ENCODE results near the gene KLK13. TPM values are rescaled to one million over a fixed set of nuclear protein-coding genes. Genes with fewer than 3 reads are reported as not detected.
A peak's percentile ranks its signal among the peaks of the same experiment; 100 is the strongest.

Gene KLK13
- polyA plus RNA-seq, 1 experiment: not detected

DNA sequence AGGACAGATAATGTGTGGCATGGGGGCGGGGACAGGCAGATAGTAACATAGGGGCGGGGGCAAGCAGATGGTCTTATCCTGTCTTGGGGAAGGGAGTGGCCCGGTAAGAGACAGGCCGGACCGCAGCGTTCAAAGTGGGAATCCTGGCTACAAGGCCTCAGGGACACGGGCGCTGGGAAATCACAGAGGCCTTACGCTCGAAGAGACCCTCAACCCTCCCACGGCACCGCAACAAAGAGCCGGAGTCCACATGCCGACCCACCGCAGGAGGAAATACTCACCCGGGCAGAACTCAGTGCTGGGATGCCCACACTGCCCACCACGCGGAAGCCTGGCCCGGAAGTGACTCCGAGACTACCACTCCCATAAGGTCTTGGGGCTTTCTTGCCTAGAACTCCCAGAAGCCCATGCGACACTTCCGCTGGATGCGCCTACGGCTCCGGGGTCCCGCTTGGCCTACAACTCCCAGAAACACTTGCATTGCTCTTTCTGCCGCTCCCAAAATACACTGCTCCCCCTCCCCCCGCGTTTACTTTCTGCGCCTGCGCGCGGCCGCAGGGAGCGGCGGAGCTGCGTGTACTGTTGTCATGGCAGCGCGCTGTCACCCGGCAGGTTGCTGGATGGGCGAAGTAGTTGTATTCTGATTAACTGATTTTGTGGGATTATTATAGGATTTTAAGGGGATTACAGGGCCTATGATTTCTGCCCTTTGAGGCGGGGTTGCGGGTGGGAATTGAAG is 43.3 kb upstream of the KLK13 start, which contains the start of gene CTU1:
TSS of gene CTU1 (minus strand) at position 344 of the 739 bp plus-strand sequence. CDS start 3,840 bp downstream, outside the sequence.
- DNase-seq (ENCODE audit: low read depth, low spot score): peak; percentile 98
- H3K27me3 ChIP-seq (ENCODE audit: control insufficient read depth, insufficient read depth, low read length): peaks cover 5% of the 10 kb centered on the region
- H3K4me3 ChIP-seq (ENCODE audit: low read depth, low read length): peak within 1 kb of the TSS; percentile 95
- H3K27ac ChIP-seq (ENCODE audit: low read depth, low read length): peak within 1 kb of the TSS; percentile 70
- TF ChIP-seq, protein P1, sequence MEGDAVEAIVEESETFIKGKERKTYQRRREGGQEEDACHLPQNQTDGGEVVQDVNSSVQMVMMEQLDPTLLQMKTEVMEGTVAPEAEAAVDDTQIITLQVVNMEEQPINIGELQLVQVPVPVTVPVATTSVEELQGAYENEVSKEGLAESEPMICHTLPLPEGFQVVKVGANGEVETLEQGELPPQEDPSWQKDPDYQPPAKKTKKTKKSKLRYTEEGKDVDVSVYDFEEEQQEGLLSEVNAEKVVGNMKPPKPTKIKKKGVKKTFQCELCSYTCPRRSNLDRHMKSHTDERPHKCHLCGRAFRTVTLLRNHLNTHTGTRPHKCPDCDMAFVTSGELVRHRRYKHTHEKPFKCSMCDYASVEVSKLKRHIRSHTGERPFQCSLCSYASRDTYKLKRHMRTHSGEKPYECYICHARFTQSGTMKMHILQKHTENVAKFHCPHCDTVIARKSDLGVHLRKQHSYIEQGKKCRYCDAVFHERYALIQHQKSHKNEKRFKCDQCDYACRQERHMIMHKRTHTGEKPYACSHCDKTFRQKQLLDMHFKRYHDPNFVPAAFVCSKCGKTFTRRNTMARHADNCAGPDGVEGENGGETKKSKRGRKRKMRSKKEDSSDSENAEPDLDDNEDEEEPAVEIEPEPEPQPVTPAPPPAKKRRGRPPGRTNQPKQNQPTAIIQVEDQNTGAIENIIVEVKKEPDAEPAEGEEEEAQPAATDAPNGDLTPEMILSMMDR (IDR thresholded peaks at IDR 0.05; ENCODE audit: low read depth, low read length): no peak; the same call in 1 of the 2 replicates
- ChIA-PET CTCF (interaction anchor here (0.6 kb wide), 1 partner anchor 13 kb away, joined by 3 read pairs; no protein-coding TSS in a partner anchor), POLR2A (no interaction called here)
- H3K9me3 ChIP-seq (ENCODE audit: control insufficient read depth, insufficient read depth, low read length): no peaks in the 10 kb centered on the region

DNA sequence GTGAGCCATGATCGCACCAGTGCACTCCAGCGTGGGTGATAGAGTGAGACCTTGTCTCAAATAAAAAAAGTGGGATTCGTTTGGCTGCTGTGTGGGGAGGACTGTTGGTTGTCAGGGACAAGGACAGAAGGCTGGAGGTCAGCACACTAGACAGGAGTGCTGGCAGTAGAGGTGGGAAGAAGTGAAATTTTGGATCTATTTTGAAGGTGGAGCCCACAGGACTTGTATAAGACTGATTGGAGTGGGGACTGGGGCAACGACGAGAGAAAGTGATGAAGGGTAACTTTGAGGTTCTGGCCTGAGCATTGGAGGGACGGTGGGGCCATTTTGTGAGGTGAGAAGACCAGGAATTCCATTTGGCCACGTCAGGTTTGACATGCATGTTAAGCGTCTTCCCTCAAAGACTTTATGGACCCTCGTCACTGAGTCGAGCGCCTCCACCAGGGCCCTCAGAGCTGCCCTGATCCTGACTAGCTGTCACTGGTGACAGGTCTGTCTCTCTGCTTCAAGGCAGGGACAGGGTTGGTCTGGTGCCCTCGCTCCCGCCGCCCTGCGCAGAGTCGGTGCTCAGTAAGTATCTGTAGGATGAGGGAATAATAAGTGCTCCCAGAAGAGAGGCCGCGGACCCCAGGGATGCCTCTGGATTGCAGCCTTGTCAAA is 42.6 kb upstream of the KLK13 start:
- TF ChIP-seq, protein P1 (IDR thresholded peaks at IDR 0.05; ENCODE audit: low read depth, low read length): no peak
- ChIA-PET CTCF (interaction anchor here (1.0 kb wide), 2 partner anchors 13 to 86 kb away, joined by 3 read pairs; no protein-coding TSS in a partner anchor), POLR2A (no interaction called here)
- H3K4me3 ChIP-seq (ENCODE audit: low read depth, low read length): peak overlapping the region; percentile 95
- H3K9me3 ChIP-seq (ENCODE audit: control insufficient read depth, insufficient read depth, low read length): no peaks in the 10 kb centered on the region
- DNase-seq (ENCODE audit: low read depth, low spot score): no peak
- H3K27me3 ChIP-seq (ENCODE audit: control insufficient read depth, insufficient read depth, low read length): peaks cover 4% of the 10 kb centered on the region
- peak overlapping the region; percentile 70 for H3K27ac ChIP-seq (ENCODE audit: low read depth, low read length)

DNA sequence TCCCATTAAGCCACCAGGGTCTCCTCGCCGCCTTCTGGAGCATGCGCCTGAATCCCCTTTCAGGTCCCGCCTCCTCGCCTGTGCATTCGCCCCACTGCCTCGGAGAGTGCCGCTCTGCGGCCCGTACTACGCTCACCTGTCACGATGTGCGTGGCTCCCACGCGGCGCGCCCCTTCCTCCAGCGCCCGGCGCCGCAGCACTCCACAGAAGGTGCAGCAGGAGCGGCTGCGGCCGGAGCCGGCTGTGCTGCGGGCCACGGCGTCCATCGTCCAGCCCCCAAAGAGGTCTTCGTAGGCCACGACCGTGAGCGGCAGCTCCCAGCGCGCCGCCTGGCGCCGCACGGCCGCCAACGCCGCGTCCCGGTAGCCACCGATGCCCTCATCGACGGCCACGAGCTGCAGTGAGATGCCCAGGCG is 39.0 kb upstream of the KLK13 start:
- no peak overlapping the region for H3K4me3 ChIP-seq (ENCODE audit: low read depth, low read length)
- no peak overlapping the region for H3K27ac ChIP-seq (ENCODE audit: low read depth, low read length)
- H3K27me3 ChIP-seq (ENCODE audit: control insufficient read depth, insufficient read depth, low read length): no peaks in the 10 kb centered on the region
- H3K9me3 ChIP-seq (ENCODE audit: control insufficient read depth, insufficient read depth, low read length): no peaks in the 10 kb centered on the region
- TF ChIP-seq, protein P1 (IDR thresholded peaks at IDR 0.05; ENCODE audit: low read depth, low read length): no peak
- POLR2A ChIA-PET: no interaction called here
- CTCF ChIA-PET: interaction anchor here (0.7 to 1.6 kb wide), 2 partner anchors 9 to 669 kb away, joined by 3 to 14 read pairs; no protein-coding TSS in a partner anchor
- DNase-seq (ENCODE audit: low read depth, low spot score): no peak

DNA sequence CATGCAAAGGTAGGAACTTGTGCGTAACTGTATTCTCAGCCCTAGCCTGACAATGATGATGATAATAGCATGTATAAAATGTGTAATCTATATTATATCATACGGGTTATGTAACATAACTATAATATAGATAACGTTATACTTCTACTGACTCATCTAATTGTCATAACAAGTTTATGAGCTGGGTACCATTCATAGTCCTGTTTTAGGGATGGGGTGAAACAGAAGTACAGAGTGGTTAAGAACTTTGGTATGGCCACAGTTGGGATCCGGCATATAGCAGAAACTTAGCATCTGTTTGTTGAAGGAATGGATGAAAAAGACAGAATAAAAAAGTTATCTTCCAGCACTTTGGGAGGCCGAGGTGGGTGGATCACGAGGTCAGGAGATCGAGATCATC is 38.1 kb upstream of the KLK13 start:
- TF ChIP-seq, protein P1 (IDR thresholded peaks at IDR 0.05; ENCODE audit: low read depth, low read length): no peak
- CTCF ChIA-PET: interaction anchor here (1.6 kb wide), 1 partner anchor 8 kb away, joined by 14 read pairs; no protein-coding TSS in a partner anchor
- no peak for DNase-seq (ENCODE audit: low read depth, low spot score)

More for the DNA sequence above, 38.1 kb upstream of the KLK13 start:
- Histone ChIP-seq H3K9me3 (ENCODE audit: control insufficient read depth, insufficient read depth, low read length) (no peaks in the 10 kb centered on the region), H3K4me3 (ENCODE audit: low read depth, low read length) (no peak overlapping the region), H3K27ac (ENCODE audit: low read depth, low read length) (no peak overlapping the region), H3K27me3 (ENCODE audit: control insufficient read depth, insufficient read depth, low read length) (no peaks in the 10 kb centered on the region)
- POLR2A ChIA-PET: no interaction called here
